GM21737 (cell line): ENCODE results near the gene CD38.
A peak's percentile ranks its signal among the peaks of the same experiment; 100 is the strongest.
"Not testable (repeated sequence)": the region's sequence is repeated elsewhere in the genome, so short reads cannot be mapped to it uniquely, and the experiment has no call there.

Experiments used
- ATAC-seq: cut with Tn5 transposase; IDR thresholded peaks from one replicate; pipeline ENCODE4 v1.9.1; 2021; ENCODE audit warnings: mild to moderate bottlenecking, moderate library complexity; ENCODE audit not compliant: unreplicated experiment

Gene CD38

DNA sequence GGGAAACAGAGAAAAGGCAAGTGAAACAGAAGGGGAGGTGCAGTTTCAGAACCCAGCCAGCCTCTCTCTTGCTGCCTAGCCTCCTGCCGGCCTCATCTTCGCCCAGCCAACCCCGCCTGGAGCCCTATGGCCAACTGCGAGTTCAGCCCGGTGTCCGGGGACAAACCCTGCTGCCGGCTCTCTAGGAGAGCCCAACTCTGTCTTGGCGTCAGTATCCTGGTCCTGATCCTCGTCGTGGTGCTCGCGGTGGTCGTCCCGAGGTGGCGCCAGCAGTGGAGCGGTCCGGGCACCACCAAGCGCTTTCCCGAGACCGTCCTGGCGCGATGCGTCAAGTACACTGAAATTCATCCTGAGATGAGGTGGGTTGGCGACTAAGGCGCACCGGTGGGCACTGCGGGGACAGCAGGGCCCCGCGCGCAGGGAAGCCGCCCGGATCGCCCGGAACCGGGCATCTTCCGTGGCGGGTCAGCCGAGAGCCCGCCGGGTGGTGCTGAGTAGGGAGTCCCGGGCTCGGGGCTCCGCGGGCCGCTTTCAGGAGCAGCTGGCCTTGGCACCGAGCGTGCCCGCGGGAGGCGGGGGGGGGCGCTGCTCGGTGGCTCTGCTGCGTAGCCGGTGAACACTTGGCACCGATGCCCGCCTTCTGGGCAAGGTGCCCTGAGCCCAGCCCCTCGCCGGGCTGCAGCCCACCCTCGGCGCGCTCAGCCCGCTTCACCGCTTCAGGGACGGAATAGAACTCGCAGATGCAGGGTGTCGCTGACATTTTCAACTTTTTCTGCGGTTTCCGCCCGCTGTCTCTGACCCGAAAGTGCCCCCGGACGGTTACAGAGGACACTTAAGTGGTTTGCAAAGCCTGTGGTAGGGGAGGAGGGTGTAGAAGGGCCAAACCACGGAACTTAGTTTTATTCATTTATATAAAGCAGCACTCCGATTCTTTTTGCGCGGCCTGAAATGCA lies at the start of gene CD38:
TSS of gene CD38 (plus strand) at position 40 of the 953 bp plus-strand sequence. CDS start at position 127, 87 bp downstream.
- peak; percentile 66 for ATAC-seq

DNA sequence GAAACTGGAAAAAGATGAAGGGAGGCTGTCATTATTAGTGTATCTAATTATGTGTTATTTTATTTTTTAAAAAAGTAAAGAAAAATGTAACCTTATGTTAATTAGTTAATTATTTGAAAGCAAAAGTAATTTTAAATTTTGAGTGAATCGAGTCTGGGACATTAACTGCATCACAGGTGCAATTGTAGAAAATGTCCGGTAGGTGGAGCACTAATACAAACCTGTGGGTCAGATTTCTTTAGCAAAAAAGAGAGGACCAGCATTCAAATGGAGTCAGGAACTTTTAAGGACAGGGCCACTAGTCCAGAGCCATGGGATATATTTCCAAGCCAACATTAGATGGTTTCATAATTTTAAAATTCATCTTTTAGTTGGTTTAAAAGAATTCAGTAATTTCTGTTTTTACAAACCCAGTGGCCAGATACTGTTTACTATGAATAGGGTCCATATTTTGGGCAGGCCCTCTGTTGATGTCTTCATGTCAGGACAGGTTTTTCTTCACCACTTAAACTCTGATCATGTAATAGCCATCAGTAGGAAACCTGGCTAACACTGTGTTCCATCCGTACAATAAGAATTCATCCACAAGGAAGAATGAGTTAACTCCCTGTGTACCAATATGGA lies 48.1 kb upstream of the CD38 start:
- peak; percentile 72 for ATAC-seq

DNA sequence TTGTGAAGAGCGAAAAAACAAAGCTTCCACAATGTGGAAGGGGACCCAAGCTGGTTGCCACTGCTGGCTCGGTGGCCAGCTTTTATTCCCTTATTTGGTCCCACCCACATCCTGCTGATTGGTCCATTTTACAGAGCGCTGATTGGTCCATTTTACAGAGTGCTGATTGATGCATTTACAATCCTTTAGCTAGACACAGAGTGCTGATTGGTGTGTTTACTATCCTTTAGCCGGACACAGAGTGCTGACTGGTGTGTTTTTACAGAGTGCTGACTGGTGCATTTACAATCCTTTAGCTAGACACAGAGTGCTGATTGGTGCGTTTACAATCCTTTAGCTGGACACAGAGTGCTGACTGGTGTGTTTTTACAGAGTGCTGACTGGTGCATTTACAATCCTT lies 45.1 kb upstream of the CD38 start:
- not testable (repeated sequence) for ATAC-seq

DNA sequence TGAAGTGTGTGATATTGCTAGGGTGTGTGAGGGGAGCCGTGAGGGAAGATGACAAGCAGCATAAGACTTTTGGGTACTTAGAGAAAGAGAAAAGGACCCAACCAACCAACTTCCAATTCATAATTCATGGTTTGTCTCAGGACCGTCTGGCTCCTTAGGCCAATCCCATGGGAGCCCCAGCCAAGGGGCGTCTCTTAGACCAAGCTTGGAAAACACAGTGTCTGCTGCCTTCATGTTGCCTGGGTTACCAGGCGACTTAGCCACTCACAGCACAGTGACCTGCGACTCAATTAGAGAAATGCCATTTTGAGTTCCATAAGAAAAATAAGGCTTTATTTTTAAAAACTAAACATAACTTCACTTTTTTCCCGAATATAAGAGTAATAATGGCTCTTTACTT lies 42.6 kb upstream of the CD38 start:
- ATAC-seq = no peak

DNA sequence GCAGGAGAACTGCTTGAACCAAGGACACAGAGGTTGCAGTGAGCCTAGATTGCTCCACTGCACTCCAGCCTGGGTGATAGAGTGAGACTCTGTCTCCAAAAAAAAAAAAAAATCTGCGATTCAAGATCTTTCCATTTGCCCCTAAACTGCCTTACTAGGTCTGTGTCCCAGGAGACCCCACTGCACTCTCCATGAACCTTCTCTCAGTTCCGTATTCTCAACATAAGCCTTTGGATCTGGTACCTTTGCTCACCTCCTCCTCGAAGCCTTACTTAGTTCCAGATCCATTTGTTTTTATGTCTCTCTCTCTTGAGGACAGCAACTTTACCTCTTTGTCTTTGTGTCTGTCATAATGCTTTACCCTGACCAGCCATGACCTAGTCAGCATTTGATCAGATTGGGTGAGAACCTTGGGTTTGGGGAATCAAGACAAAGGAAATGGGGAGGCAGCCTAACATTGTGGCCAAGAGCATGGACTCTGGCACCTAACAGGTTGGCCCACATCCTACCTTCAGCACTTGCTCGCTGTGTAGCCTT lies 41.5 kb upstream of the CD38 start:
- ATAC-seq = no peak

DNA sequence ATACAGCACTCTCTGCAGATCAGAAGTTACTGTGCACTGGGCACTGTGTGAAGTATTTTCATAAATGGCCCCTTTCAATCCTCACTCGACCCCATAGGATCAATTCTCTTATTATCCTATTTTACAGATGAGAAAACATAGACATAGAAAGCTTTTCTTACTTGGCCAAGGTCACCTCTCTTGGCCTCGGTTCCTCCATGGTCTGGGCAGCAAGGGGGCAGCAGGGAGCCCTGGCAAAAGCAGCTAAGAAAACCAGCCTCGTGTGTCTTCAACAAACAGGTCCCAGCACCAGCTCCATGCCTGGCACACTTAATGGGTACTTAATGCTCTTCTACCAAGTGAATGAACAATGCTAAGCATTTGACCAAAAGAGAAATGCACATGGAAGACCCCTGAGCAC lies 40.9 kb upstream of the CD38 start:
- no peak for ATAC-seq

DNA sequence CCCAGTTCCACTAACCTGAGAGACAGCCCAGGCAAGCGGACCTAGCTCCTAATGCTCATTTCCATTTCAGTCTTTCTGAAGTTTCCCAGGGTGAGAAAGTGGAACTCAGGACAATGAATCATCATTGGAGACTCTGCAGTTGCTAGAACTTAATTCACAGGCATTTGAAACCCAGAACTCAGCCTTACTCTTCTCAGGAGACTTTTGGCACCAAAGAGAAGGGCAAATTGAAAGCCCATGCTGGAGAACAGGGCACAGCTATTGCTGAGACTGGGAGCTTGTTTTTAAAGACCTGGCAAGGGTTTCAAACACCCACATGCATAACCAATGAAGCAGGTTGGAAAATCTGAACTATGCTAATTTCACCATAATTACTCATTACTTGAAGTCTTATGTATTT lies 39.3 kb upstream of the CD38 start:
- no peak for ATAC-seq

DNA sequence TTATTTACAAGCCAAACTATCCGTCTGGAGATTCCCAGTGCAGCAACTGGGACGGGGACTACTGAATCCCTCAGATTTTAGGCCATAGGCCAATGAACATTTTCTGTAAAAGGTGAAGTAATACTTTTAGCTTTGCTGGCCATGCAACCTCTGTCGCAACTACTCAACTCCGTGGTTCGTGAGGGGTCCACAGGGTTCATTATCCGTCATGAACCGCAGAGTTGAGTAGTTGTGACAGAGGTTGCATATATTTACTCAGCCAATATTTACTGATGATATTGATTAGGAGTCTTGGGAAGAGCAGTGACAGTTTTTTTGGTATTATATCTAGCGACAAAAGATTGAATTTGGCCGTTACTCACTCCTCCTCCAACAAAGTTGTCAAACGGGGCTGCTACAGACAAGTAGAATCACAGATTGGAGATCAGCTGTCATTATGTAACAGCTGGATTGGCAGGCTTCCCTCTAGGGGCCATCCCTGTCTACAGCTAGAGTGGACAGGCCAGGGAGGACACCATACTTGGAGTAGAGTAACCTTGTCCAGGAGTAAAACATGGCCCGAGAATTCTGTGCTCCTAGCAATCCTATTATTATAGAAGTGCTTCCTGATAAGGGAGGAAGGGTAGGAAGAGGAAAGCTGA lies 37.2 kb upstream of the CD38 start:
- ATAC-seq = no peak

DNA sequence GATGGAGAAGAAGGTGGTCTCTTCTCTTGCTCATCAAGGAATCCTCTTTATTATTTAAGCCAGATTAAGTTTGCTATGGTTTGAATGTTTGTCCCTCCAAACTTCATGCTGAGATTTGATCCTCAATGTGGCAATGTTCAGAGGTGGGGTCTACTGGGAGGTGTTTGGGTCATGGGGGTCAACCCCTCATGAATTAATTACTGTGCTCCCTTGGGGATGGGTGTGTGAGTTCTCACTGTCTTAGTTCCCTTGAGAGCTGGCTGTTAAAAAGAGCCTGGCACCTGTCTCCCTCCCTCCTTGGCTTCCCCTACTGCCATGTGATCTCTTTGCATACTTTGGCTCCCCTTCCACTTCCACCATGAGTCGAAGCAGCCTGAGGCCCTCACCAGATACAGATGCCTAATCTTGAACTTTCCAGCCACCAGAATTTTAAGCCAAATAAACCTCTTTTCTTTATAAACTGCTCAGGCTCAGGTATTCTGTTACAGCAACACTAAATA lies 36.0 kb upstream of the CD38 start:
- no peak for ATAC-seq

DNA sequence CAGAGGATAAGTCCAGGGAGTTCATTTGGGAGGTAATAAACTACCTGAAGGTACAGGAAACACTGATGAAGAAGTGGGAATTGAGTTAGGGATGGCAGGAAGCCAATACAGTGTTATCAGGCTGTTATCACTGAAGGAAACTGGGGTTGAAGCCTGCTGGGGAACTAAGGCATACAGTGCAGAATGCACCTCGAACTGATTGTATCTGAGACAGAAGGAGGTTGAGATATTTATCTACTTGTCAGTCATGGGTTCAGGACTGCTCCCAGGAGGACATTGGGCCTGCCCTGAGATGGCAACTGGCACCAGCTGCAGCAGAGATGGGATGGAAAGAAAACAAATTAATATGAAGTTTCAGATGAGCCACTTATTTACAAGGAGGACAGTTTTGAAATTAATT lies 35.5 kb upstream of the CD38 start:
- ATAC-seq = no peak

DNA sequence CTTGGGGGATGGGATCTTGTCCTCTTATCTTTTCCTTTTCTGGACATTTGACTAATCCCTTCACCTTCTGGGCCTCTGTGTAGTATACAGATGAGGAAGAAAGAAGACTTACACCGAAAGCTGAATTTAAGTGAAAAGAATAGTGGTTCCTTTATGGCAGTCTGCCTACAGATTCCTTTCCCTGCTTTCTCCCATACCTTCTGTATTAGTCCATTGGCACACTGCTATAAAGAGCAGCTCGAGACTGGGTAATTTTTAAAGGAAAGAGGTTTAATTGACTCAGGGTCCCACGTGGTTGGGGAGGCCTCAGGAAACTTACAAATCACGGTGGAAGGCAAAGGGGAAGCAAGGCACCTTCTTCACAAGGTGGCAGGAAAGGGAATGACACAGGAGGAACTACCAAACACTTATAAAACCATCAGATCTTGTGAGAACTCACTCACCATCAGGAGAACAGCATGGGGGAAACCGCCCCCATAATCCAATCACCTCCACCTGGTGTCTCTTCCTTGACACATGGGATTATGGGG lies 34.0 kb upstream of the CD38 start:
- no peak for ATAC-seq

DNA sequence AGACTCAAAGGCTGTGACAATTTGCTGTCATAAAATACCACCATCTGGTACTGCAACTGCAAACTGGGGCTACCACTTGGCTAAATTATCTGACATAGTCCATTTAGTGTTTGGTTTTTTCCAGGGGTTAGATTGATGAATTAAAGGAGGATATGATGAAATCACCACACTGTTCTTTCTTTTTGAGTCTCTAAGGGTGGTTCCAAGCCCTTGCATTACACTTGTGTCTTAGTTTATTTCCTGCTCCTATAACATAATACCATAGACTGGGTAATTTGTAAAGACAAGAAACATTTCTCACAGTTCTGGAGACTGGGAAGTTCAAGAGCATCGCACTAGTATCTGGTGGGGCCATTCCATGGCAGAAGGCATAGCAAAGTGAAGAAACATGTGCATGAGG lies 32.0 kb upstream of the CD38 start:
- no peak for ATAC-seq

DNA sequence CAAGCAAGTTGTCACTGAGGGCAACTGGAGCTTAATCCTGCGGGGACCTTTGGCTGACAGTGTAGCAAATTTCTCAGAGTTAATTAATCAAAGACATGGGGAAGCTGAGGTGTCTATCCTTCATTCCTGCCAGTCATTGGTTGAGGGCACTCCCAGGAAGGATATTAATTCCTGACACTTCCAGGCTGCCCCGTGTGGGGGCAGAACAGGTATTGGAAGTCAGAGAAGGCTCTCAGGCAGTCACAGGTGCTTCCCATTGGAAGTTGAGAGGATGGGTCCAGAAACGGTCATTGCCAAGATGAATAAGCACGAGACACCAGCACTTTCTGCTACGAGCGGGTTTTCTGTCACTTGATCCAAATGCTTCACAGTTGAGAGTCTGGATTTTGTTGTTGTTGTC lies 29.1 kb upstream of the CD38 start:
- ATAC-seq = no peak

DNA sequence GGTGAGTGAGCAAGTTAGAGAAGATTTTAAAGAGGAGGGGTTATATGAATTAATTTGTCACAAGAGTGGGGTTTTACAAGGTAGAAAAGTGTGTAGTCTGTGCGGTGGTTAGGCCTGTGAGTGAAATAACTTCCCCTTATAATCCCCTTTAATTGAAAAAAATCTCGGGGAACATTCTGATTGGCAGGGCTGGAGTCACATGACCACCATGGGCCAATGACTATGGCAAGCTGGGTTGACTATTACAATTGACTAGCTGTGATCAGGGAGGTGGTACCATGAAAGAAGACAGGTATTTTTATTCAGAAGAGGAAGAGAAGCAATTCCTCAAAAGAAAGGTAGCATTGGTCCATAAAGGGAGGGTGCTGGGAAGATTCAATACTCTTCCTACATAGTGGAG lies 27.0 kb upstream of the CD38 start:
- ATAC-seq = no peak

DNA sequence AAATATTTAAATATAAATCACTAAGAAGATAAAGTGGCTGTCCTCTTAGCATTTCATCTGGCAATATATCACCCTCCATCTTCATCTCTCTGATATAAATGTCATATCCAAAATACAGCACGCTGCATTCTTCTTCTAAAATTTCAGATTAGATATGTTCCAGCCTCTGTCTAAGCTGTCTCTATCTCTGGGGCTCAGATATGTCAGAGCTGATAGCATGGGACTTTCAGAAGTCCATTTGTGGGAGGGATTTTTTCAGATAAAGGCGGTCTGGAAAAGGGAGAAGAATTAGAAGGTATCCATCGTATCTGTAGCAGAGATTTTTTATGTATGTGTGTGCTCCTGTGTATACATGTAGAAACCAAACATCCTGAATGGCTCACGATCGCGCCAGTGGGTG lies 25.0 kb upstream of the CD38 start:
- ATAC-seq = no peak

DNA sequence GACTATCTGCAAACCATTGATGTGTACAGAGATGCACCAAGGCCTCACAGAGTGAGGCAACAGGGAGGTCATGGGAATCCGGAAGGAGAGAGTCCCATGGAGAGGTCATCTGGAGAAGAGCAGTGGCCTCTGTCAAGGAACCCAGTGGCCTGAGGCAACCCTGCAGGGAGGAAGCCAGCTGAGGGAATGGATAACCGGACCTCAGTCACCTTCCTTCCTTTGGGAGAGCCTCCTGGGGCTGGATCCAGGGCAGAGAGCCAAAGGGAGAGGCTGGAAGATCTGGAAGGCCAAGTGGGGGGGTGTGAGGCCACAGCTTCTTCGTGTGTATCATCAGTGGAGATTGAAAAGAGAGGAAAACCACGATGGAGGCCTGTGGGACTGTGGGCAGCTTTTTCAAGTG lies 24.3 kb upstream of the CD38 start:
- no peak for ATAC-seq

DNA sequence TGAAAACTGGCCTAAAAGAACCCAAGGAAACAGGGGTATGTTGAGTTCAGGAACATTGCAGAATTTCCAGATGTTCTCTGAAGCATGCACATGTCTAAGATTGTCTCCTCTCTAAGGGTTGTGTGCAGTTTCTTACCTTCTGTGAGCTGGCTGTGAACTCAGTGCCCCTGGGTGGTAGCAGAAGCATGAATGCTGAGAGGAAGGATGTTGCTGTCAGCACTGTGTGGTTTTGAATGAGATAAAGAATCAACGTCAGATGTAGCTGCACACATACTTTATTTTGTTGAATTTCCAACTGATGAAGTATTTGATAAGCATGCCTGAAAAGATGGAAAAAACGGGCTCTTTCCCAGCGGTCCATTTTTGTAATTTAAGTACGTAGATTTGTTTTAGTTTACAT lies 23.8 kb upstream of the CD38 start:
- no peak for ATAC-seq

DNA sequence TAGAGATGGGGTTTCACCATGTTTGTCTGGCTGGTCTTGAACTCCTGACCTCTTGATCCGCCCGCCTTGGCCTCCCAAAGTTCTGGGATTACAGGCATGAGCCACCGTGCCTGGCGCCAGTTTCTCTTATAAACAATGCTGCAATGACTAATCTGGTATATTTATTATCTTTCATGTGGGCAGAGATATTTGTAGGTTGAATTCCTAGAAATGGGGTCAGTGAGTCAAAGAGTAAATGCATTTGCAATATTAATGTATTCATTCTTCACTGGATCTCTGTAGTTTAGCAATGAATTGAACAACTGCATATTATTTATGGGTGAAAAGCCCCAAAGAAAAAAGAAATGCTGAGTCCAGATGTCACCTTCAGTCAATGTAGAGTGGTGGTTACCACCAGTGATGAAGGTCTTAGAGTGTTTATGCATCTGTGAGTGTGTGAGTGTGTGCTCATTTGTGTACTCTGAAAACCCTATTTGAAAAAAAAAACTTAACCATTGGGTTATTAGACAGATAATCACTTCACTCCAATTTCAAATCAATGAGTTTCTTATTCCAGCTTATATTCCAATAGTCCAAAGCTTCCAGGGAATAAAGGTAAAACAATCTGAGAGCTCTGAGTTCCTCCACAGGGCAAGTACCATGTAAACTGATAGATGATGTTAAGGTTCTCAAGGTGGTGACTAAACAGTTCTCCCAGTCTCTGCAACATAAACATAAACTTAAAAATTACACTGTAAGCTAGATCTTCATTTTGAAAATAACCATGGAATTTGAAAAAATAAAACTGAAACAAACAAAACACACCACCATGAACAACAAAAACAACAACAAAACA lies 22.6 kb upstream of the CD38 start:
- ATAC-seq = peak; percentile 26

DNA sequence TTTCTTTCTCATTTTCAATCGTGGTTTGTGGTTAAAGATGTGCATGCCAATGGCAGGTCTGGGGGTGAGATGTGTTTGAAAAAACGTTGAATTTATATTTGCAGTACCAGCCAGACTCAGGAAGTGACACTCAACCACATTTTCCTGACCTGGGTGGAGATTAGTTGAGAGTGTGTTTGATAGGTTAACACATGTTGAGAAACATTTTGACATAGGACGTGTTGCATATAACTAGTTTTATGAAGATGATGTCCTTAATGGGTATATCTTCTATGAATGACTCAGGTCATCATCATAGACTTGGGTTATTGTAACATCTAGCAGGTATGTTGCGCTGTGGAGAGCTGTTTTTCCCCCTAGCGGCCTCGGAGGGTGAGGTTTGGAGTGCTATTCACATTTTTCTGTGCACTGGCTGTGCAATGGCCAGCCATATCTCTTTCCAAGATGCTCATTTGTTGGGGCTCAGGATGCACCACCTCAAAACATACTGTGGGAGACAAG lies 21.7 kb upstream of the CD38 start:
- peak; percentile 79 for ATAC-seq

DNA sequence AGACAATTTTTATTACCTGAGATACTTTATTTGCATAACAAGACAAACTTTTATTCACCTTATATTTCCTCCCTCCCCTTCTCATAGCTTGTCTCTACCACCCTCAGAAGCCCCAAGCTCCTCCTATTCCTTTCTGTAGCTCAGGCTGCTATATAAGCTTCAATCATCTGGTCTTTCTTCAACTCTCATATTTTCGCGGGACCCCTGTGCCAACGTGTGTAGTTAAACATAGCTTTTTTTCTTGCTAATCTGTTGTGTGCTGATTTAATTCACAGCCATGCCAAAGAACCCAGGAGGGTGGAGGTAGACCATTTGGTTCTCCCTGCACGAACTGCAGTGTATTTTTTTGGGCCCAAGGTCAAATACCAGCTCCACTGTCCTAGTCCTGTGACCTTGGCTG lies 21.1 kb upstream of the CD38 start:
- no peak for ATAC-seq
